GM12864 (cell line): ENCODE results near the gene SULT1E1.

ENCODE experiments used
- DNase-seq: peaks from one replicate; pipeline ENCODE4 v3.0.0-alpha.2; 2011; ENCODE audit warnings: low read depth
- H3K4me3 ChIP-seq: 2 replicates; pipeline ENCODE4 v1.5.1; 2011; ENCODE audit warnings: mild to moderate bottlenecking, low read depth, low read length, control low read depth
- CTCF ChIP-seq: IDR thresholded peaks from 2 replicates; pipeline ENCODE4 v1.5.1; 2011; ENCODE audit warnings: low read depth, mild to moderate bottlenecking, moderate library complexity, low read length, control low read depth, inconsistent platforms; ENCODE audit errors: missing control alignments

SULT1E1 gene

GRCh38 chr4:69813628-69814027 lies 46.3 kb downstream of the SULT1E1 start:
- H3K4me3 ChIP-seq = no peak overlapping the region
- no peak for TF ChIP-seq CTCF
- DNase-seq = no peak

GRCh38 chr4:69811166-69811565 lies 48.8 kb downstream of the SULT1E1 start:
- no peak for DNase-seq
- TF ChIP-seq CTCF = no peak
- H3K4me3 ChIP-seq = no peak overlapping the region

DNA sequence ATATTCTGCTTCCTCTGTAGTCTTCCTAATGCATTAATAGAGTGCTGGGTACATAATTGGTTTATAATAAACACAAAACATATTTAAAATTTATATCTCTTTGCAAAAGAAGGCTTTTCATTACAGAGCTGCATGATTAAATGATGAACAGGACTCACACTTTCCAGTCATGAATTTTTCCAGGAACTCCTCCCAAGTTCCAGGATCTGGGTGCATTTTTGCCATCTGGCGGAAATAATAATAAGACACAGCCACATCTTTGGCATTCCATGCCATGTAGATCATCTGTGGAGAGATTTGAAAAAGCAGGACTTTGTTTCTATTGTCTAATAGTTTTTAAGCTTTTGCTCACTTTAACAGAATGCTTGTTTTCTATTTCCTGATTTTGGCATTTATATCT lies 59.3 kb downstream of the SULT1E1 start:
- no peak for DNase-seq

GRCh38 chr4:69799337-69799736 lies 60.6 kb downstream of the SULT1E1 start:
- no peak for DNase-seq
- no peak overlapping the region for H3K4me3 ChIP-seq
- no peak for TF ChIP-seq CTCF

More for the DNA sequence above, 59.3 kb downstream of the SULT1E1 start:
- TF ChIP-seq CTCF = no peak
- no peak overlapping the region for H3K4me3 ChIP-seq

GRCh38 chr4:69793732-69794131 lies 66.2 kb downstream of the SULT1E1 start:
- TF ChIP-seq CTCF = no peak
- DNase-seq = no peak
- H3K4me3 ChIP-seq = no peak overlapping the region
